GM18517 (cell line): ENCODE measurements around the gene SH2B2.
A peak's percentile ranks its signal among the peaks of the same experiment; 100 is the strongest.
"Not testable (repeated sequence)": the region's sequence is repeated elsewhere in the genome, so short reads cannot be mapped to it uniquely, and the experiment has no call there.

Experiments
- ATAC-seq: cut with Tn5 transposase; IDR thresholded peaks from one replicate; pipeline ENCODE4 v1.9.1; 2021; ENCODE audit warnings: mild to moderate bottlenecking, moderate library complexity; ENCODE audit not compliant: unreplicated experiment

SH2B2 gene

DNA sequence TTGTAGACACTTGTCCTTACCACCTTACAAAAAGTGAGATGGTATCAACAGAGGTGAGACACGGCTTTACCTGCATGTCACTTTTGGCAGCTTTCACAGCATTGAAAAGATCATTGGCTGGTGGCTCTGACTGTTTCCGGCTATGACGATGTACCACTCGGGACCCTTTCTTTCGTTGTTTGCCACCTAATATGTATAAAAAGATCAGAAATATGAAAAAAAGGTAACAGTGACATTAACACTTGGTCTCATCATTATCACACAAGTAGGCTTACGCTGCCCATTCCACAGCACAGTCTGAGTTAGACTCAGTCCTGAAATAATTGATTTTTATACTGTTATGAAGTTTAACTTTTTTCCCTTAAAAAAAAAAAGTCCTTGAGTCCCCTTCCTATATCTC, 40.5 kb downstream of the SH2B2 start:
- ATAC-seq, result not testable (repeated sequence)

DNA sequence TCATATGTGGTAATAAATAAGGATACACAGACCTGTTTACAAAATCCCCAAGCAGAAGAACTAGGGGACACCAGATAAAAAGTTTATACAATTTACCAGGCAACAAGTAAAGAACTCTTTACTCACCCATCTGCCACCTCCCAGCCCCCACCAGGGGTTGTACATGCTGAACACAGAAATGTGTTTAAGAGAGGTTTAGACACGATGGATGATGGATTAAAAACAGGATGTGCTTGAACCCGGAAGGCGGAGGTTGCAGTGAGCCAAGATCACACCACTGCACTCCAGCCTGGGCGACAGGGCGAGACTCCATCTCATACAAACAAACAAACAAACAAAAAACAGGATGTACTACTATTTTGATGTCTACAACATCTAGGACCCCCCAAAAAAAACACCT, 42.2 kb downstream of the SH2B2 start:
- not testable (repeated sequence) for ATAC-seq

DNA sequence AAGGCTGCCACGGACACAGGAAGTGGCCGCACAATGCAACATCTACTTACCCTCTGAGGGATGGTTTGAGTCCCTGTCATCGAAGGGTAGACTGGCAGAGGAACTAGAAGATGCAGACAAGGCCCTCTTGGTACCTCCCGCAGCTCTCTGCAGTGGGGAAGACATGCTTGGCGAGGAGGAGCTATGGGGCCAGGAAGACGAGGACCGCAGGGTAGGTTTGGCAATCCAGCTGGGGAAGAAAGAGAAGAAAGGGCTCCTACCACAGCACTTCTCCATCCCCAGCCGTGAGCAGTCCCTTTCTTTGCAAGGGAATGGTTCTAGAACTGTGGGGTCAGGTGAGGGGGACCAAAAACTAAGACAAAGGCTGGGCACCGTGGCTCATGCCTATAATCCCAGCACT, 42.7 kb downstream of the SH2B2 start:
- ATAC-seq, result not testable (repeated sequence)

DNA sequence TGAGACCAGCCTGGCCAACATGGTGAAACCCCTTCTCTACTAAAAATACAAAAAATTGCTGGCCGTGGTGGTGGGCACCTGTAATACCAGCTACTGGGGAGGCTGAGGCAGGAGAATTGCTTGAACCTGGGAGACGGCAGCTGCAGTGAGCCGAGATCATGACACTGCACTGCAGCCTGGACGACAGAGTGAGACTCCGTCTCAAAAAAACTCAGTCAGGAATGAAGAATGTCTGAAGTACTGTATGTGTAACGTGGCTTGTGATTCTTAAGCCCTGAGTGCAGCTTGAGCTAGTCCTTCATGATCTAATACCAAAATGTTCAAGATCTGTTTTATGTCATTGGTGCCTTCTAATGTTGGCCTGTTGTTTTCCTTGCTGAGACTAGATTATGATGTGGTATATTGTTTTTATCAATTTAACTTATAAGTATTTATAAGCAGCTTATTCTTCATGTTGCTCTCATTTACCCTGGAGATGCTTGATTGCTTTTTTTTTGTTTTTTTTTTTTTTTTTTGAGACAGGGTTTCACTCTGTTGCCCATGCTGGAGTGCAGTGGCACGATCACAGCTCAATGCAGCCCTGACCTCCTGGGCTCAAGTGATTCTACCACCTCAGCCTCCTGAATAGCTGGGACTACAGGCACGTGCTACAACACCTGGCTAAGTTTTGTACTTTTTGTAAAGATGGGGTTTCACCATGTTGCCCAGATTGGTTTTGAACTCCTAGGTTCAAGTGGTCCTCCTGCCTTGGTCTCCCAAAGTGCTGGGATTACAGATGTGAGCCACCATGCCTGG, 44.2 kb downstream of the SH2B2 start:
- ATAC-seq, result not testable (repeated sequence)

DNA sequence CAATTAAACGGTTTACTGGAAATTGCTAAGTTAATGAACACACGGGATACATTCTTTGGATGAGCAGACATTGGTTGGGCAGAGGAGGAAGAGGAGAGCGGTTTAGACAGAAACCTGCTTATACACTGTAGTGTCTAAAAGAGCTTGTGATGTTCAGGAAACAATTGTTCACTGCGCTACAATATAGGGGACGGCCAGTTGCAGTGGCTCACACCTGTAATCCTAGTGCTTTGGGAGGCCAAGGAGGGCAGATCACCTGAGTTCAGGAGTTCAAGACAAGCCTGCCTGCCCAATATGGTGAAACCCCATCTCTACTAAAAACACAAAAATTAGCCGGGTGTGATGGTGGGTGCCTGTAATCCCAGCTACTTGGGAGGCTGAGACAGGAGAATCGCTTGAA, 48.9 kb downstream of the SH2B2 start:
- ATAC-seq, result not testable (repeated sequence)

DNA sequence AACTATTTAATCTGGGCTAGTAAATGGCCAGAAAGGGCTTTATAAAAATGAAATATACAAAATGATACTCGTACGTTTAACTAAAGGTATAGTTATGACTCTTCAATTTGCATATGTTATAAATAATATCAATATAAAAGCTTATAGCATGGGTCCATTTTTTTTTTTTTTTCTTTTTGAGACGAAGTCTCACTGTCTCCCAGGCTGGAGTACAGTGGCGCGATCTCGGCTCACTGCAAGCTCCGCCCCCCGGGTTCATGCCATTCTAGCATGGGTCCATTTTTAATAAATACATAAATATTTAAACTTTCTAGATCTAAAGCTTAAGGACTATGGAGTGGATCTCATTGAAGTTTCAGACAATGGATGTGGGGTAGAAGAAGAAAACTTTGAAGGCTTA, 50.3 kb downstream of the SH2B2 start:
- not testable (repeated sequence) for ATAC-seq

DNA sequence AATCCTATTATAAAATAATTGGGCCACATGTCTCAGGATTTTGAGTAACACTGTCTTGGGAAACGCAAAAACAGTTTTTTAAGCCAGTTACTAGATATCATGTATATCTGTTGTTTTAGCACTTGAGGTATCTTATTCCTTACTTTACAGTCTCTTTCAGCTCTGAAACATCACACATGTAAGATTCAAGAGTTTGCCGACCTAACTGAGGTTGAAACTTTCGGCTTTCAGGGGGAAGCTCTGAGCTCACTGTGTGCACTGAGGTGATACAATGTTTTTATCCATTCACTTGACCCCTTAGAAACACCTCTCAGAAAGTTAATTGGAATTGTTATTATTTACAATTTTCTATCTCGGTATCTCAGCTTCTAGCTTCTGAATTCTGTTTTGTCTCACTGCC, 50.8 kb downstream of the SH2B2 start:
- ATAC-seq, result not testable (repeated sequence)

DNA sequence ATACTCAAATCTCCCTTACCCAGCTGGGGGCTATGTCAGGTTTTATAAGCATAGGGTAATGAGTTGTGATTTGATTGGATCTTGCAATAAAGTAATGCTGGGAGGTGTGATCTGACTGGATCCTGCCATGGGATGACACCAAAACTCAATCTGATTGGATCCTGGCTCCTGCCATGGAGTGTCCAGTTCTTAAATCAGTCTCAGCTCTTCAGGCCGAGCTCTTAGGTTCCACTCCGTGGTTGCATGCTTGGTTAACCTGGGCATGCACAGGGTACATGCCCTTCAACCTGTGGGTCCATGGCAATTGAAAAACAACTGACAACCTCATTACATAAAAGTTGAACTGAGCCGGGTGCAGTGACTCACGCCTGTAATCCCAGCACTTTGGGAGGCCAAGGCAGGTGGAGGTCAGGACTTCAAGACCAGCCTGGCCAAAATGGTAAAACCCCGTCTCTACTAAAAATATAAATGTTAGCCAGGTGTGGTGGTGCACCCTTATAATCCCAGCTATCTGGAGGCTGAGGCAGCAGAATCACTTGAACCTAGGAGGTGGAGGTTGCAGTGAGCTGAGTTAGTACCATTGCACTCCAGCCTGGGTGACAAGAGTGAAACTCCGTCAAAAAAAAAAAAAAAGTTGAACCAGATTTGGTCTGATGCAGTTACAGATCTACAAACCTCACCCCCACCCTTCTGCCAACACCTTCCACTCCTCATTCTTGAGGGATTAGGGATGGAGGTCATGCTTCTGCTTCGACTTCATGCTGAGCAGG, 54.1 kb downstream of the SH2B2 start:
- ATAC-seq, result not testable (repeated sequence)

DNA sequence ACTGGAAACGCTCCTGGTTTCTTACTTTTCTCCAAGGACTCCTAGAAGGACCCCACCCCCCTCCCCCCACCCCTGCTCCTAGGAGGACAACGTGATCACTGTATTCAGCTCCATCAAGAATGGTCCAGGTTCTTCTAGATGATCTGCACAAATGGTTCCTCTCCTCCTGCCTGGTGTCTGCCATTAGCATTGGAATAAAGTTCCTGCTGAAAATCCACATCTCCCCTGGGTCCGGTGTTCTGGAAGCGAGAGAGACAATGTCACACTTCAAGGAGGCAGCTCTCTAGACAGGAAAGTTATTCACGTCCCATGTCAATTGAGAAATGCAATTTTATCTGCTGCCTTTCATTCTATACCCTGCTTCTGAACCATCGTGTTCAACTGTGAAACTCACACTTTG, 60.3 kb downstream of the SH2B2 start:
- not testable (repeated sequence) for ATAC-seq

DNA sequence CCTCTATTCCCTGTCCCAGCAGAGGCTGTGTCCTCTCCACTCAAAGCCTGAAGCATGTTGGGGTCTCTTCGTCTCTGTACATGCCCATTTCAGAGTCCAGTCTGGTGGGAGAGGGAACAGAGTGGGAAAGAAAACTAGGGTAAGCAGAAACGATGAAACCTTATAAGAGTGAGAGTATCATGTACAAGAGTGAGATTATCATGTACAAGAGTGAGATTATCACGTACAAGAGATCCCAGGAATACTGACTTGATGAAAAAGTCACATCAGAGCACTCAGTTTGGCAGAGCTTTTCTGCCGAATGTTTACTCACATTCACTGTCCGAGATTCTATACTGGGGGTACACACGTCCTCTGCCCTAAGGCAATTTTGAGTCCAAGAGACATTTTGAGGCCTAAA, 69.7 kb downstream of the SH2B2 start, which contains the start of gene SPDYE6:
Gene SPDYE6, minus strand, starts transcription at position 101 of the 400 bp plus-strand sequence. CDS start 421 bp downstream, outside the sequence.
- ATAC-seq, result not testable (repeated sequence)

DNA sequence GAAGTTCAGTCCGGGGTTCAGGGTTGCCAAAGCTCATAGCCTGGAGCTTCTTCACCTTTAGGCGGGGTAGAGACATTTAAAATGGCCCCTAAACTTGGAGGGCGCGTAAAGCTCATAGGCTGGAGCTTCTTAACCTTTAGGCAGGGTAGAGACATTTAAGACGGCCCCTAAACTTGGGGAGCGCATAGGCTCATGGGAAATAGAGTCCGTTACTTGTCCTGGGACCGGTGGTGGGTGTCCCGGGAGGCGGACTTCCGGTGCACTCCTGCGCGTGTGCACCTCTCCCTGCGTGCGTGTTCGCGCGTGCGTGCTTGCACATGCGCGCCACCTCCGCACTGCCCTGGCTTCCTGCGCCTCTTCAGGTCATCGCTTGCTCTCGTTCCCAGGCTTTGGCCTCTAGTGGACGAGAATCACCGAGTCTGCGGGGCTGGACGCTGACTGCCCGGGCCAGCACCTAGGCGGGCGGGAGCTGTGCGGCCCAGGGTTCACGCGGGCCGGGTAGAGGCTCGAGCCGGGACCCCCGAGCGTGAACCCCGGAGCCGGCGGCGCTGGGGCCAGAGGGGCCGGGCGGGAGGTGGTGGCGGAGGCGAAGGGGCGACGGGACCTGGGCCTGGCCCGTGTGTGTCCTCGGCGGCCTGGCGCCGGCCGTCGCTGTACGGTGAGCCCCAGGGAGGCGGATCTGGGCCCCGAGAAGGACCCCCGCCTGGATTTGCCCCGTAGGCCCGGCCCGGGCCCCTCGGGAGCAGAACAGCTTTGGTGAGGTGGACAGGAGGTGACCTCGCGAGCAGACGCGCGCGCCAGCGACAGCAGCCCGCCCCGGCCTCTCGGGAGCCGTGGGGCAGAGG, 77.1 kb downstream of the SH2B2 start:
- peak; percentile 99 for ATAC-seq

DNA sequence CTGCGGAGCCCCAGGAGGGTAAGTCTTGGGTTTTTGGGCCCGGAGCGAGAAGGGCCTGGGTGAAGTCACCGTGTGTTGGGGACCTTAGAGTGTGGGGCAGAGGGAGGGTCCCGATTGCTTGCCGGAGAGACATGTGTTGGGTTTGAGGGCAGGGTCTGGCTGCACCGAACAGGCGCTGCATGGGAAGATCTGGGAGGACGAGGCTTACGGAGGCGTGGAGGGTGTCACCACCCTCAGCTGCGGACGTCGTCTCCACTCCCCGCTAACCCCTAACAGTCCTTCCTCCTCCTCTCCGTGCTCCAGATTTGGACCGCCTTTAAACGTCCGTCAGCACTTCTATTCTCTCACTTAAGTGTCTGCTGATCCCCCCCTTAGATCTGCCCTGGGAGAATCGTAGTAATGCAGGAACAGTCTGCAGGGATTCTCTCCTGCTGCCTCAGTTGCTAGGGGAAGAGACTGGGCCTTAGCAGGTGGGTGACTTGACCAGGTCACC, 77.8 kb downstream of the SH2B2 start:
- ATAC-seq, result not testable (repeated sequence)

DNA sequence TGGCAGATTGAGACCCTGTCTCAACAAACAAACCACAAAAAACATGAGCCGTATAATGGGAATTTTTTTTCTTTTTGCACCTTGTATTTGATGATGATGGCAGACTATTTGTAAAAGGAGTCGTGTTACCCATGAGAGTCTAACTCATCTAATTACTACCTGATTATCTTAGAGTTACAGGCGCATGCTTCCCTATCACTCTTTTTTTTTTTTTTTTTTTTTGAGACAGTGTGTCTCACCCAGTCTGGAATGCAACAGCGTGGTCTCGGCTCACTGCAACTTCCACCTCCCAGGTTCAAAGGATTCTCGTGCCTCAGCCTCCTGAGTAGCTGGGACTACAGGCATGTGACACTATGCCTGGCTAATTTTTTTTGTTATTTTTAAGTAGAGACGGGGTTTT, 78.7 kb downstream of the SH2B2 start:
- ATAC-seq, result not testable (repeated sequence)

DNA sequence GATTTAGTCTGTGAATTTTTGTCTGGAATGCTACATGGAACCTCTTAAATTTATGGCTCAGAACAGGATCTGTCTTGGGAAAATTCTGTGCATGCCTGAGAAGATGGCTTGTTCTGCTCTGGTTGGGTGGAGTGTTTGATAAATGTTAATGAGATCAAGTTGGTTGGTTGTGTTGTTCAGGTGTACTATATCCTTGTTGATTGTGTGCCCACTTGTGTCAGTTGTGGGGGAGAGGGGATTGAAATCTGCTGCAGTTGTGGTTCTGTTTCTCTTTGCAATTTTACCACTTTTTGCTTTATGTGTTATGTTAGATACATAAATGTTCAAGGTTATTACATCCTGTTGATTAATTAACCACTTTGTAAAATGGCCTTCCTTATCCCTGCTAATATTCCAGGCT, 83.4 kb downstream of the SH2B2 start:
- ATAC-seq, result not testable (repeated sequence)
